ENCODE data around the gene ACSBG1. TPM values are rescaled to one million over a fixed set of nuclear protein-coding genes. Genes with fewer than 3 reads are reported as not detected.

The ACSBG1 gene
- total and polyA plus RNA-seq, 2 of the 8 experiments (the other 6 are each of a cell fraction or from before 2014, with no cell fraction given): 5.4 to 7.1 TPM

- TF ChIP-seq ATF2 (IDR thresholded peaks at IDR 0.05; ENCODE audit: low read length): no peak
- no peak for TF ChIP-seq TBP (IDR thresholded peaks at IDR 0.05; ENCODE audit: low read depth, low read length)
- no peak for TF ChIP-seq FOSL1 (IDR thresholded peaks at IDR 0.05; ENCODE audit: insufficient read depth, low read depth, low read length)
- no peak for TF ChIP-seq PHF8 (conservative IDR thresholded peaks at IDR 0.05; ENCODE audit: low read depth, low read length)
These were observed 56.9 kb downstream of the ACSBG1 start (continued) for GRCh38 chr15:78177447-78177873.

All from H1 (cell line).